ENCODE measurements around the gene ACADM. TPM values are rescaled to one million over a fixed set of nuclear protein-coding genes. Genes with fewer than 3 reads are reported as not detected.

The ACADM gene
- total and polyA plus RNA-seq, 2 of the 13 experiments (the other 11 are each of a cell fraction or from before 2014, with no cell fraction given) = 43.7 to 92.2 TPM

DNA sequence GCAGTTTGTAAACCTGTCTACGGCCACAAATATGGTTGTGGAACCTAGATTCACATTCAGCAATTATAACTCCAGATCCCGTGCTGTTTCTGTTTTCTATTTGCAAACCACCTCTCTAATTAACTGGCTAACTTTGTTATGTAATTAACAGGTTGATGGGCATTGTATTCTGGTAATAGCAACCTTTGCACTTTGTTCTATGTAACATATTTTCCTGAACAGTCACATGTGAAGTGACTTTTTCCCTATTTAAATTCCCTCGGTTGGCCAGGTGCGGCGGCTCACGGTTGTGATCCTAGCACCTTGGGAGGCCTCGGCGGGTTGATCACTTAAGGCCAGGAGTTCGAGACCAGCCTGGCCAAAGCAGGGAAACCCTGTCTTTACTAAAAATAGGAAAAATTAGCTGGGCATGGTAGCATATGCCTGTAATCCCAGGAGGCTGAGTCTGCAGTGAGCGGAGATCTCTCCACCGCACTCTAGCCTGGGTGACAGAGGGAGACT, 1.4 kb downstream of the ACADM start (continued):
- no peak for TF ChIP-seq SRSF9 (IDR thresholded peaks at IDR 0.05; ENCODE audit: borderline replicate concordance, insufficient read depth, low read depth, low read length, poor library complexity, severe bottlenecking)
- TF ChIP-seq, protein P1, sequence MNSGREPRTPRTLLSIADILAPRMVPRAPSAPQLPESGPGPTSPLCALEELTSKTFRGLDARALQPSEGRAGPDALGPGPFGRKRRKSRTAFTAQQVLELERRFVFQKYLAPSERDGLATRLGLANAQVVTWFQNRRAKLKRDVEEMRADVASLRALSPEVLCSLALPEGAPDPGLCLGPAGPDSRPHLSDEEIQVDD (CRISPR knock-in tag; IDR thresholded peaks at IDR 0.05; ENCODE audit: borderline replicate concordance) = no peak
- TF ChIP-seq, protein P2, sequence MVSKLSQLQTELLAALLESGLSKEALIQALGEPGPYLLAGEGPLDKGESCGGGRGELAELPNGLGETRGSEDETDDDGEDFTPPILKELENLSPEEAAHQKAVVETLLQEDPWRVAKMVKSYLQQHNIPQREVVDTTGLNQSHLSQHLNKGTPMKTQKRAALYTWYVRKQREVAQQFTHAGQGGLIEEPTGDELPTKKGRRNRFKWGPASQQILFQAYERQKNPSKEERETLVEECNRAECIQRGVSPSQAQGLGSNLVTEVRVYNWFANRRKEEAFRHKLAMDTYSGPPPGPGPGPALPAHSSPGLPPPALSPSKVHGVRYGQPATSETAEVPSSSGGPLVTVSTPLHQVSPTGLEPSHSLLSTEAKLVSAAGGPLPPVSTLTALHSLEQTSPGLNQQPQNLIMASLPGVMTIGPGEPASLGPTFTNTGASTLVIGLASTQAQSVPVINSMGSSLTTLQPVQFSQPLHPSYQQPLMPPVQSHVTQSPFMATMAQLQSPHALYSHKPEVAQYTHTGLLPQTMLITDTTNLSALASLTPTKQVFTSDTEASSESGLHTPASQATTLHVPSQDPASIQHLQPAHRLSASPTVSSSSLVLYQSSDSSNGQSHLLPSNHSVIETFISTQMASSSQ (IDR thresholded peaks at IDR 0.05; ENCODE audit: low read depth) = no peak
- TF ChIP-seq, protein P2 (CRISPR knock-in tag; IDR thresholded peaks at IDR 0.05; ENCODE audit: borderline replicate concordance) = no peak
- TF ChIP-seq CC2D1A (CRISPR knock-in tag; IDR thresholded peaks at IDR 0.05) = no peak
- peak; percentile 23; the same call in 1 of the 2 replicates for TF ChIP-seq ISL2 (CRISPR knock-in tag; IDR thresholded peaks at IDR 0.05)
- no peak for TF ChIP-seq JUN (CRISPR knock-in tag; IDR thresholded peaks at IDR 0.05)
- TF ChIP-seq, protein P3, sequence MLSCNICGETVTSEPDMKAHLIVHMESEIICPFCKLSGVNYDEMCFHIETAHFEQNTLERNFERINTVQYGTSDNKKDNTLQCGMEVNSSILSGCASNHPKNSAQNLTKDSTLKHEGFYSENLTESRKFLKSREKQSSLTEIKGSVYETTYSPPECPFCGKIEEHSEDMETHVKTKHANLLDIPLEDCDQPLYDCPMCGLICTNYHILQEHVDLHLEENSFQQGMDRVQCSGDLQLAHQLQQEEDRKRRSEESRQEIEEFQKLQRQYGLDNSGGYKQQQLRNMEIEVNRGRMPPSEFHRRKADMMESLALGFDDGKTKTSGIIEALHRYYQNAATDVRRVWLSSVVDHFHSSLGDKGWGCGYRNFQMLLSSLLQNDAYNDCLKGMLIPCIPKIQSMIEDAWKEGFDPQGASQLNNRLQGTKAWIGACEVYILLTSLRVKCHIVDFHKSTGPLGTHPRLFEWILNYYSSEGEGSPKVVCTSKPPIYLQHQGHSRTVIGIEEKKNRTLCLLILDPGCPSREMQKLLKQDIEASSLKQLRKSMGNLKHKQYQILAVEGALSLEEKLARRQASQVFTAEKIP (CRISPR knock-in tag; IDR thresholded peaks at IDR 0.05; ENCODE audit: borderline replicate concordance) = no peak
- no peak for TF ChIP-seq SNAI1 (CRISPR knock-in tag; IDR thresholded peaks at IDR 0.05; ENCODE audit: borderline replicate concordance)
- TF ChIP-seq ATF7-NPFF (CRISPR knock-in tag; IDR thresholded peaks at IDR 0.05; ENCODE audit: low read depth) = no peak
- TF ChIP-seq, protein P4, sequence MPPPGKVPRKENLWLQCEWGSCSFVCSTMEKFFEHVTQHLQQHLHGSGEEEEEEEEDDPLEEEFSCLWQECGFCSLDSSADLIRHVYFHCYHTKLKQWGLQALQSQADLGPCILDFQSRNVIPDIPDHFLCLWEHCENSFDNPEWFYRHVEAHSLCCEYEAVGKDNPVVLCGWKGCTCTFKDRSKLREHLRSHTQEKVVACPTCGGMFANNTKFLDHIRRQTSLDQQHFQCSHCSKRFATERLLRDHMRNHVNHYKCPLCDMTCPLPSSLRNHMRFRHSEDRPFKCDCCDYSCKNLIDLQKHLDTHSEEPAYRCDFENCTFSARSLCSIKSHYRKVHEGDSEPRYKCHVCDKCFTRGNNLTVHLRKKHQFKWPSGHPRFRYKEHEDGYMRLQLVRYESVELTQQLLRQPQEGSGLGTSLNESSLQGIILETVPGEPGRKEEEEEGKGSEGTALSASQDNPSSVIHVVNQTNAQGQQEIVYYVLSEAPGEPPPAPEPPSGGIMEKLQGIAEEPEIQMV (CRISPR knock-in tag; IDR thresholded peaks at IDR 0.05; ENCODE audit: low read depth) = no peak
- TF ChIP-seq, protein P5, sequence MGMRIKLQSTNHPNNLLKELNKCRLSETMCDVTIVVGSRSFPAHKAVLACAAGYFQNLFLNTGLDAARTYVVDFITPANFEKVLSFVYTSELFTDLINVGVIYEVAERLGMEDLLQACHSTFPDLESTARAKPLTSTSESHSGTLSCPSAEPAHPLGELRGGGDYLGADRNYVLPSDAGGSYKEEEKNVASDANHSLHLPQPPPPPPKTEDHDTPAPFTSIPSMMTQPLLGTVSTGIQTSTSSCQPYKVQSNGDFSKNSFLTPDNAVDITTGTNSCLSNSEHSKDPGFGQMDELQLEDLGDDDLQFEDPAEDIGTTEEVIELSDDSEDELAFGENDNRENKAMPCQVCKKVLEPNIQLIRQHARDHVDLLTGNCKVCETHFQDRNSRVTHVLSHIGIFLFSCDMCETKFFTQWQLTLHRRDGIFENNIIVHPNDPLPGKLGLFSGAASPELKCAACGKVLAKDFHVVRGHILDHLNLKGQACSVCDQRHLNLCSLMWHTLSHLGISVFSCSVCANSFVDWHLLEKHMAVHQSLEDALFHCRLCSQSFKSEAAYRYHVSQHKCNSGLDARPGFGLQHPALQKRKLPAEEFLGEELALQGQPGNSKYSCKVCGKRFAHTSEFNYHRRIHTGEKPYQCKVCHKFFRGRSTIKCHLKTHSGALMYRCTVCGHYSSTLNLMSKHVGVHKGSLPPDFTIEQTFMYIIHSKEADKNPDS (CRISPR knock-in tag; IDR thresholded peaks at IDR 0.05) = no peak
- no peak for TF ChIP-seq ZNF496 (CRISPR knock-in tag; IDR thresholded peaks at IDR 0.05; ENCODE audit: insufficient replicate concordance)
- TF ChIP-seq NFKBIZ (CRISPR knock-in tag; IDR thresholded peaks at IDR 0.05) = no peak
- no peak for TF ChIP-seq SNRNP70 (IDR thresholded peaks at IDR 0.05; ENCODE audit: low read depth, low read length)
- no peak for TF ChIP-seq ARID2 (CRISPR knock-in tag; IDR thresholded peaks at IDR 0.05; ENCODE audit: borderline replicate concordance)
- no peak for TF ChIP-seq ZNF44 (CRISPR knock-in tag; IDR thresholded peaks at IDR 0.05)
- TF ChIP-seq RBM39 (IDR thresholded peaks at IDR 0.05; ENCODE audit: low read depth, low read length, poor library complexity, severe bottlenecking) = no peak
- TF ChIP-seq POLR2A (IDR thresholded peaks at IDR 0.05; ENCODE audit: insufficient read depth in 1 of 2, low read depth in 2 of 2, low read length in 2 of 2) = peak in 1 of 2 experiments; percentile 43; a peak in 1 of 4 replicates
- peak; percentile 66 for TF ChIP-seq ZNF563 (CRISPR knock-in tag; IDR thresholded peaks at IDR 0.05)
